HEK293 (cell line): ENCODE data around the gene FA2H.

Experiments used
- ATF2 ChIP-seq: fragments of 450-650 bp; formaldehyde crosslinking; IDR thresholded peaks from 2 replicates; pipeline ENCODE4 v1.5.1; 2016; ENCODE audit warnings: missing biosample characterization, missing genetic modification characterization, low read depth
- BCL11A ChIP-seq: fragments of 450-650 bp; formaldehyde crosslinking; IDR thresholded peaks from 2 replicates; pipeline ENCODE4 v1.5.1; 2016; ENCODE audit warnings: low read depth, missing biosample characterization, missing genetic modification characterization
- BCL11B ChIP-seq: fragments of 450-650 bp; formaldehyde crosslinking; IDR thresholded peaks from 2 replicates; pipeline ENCODE4 v1.5.1; 2016; ENCODE audit warnings: low read depth, missing biosample characterization, missing genetic modification characterization
- CTCF ChIP-seq: fragments of 450-650 bp; formaldehyde crosslinking; IDR thresholded peaks from 2 replicates; pipeline ENCODE4 v1.5.1; 2016; ENCODE audit warnings: missing biosample characterization, missing genetic modification characterization
- KLF17 ChIP-seq: fragments of 450-650 bp; formaldehyde crosslinking; IDR thresholded peaks from 2 replicates; pipeline ENCODE4 v1.5.1; 2016; ENCODE audit warnings: missing biosample characterization, missing genetic modification characterization
- PATZ1 ChIP-seq: fragments of 450-650 bp; formaldehyde crosslinking; IDR thresholded peaks from 2 replicates; pipeline ENCODE4 v1.5.1; 2016; ENCODE audit warnings: missing biosample characterization, missing genetic modification characterization
- PRDM6 ChIP-seq: fragments of 450-650 bp; formaldehyde crosslinking; IDR thresholded peaks from 2 replicates; pipeline ENCODE4 v1.5.1; 2017; ENCODE audit warnings: missing biosample characterization, missing genetic modification characterization
- RBAK ChIP-seq: fragments of 450-650 bp; formaldehyde crosslinking; IDR thresholded peaks from 2 replicates; pipeline ENCODE4 v1.5.1; 2016; ENCODE audit warnings: missing biosample characterization, missing genetic modification characterization
- SCRT2 ChIP-seq: fragments of 450-650 bp; formaldehyde crosslinking; IDR thresholded peaks from 2 replicates; pipeline ENCODE4 v1.5.1; 2016; ENCODE audit warnings: missing biosample characterization, missing genetic modification characterization
- TRIM28 ChIP-seq: IDR thresholded peaks from 2 replicates; pipeline ENCODE4 v1.6.1; 2011; ENCODE audit warnings: low read length, control low read depth, borderline replicate concordance
- ZFP41 ChIP-seq: fragments of 450-650 bp; formaldehyde crosslinking; IDR thresholded peaks from 2 replicates; pipeline ENCODE4 v1.5.1; 2016; ENCODE audit warnings: missing biosample characterization, missing genetic modification characterization, borderline replicate concordance
- ZNF121 ChIP-seq: fragments of 450-650 bp; formaldehyde crosslinking; IDR thresholded peaks from 2 replicates; pipeline ENCODE4 v1.5.1; 2016; ENCODE audit warnings: missing biosample characterization, missing genetic modification characterization
- ZNF670 ChIP-seq: fragments of 450-650 bp; formaldehyde crosslinking; IDR thresholded peaks from 2 replicates; pipeline ENCODE4 v1.5.1; 2016; ENCODE audit warnings: missing biosample characterization, missing genetic modification characterization, low read depth
- ZNF707 ChIP-seq: fragments of 450-650 bp; formaldehyde crosslinking; IDR thresholded peaks from 2 replicates; pipeline ENCODE4 v1.5.1; 2016; ENCODE audit warnings: missing biosample characterization, missing genetic modification characterization

- no peak for TF ChIP-seq CTCF (tag by site-specific recombination)
- no peak for TF ChIP-seq ATF2 (tag by site-specific recombination)
- TF ChIP-seq PATZ1: no peak
- no peak for TF ChIP-seq BCL11A (tag by site-specific recombination)
- no peak for TF ChIP-seq PRDM6 (tag by site-specific recombination)
- no peak for TF ChIP-seq ZNF670
- TF ChIP-seq ZFP41 (tag by site-specific recombination): no peak
- TF ChIP-seq SCRT2 (tag by site-specific recombination): no peak
- TF ChIP-seq TRIM28: no peak
- no peak for TF ChIP-seq RBAK (tag by site-specific recombination)
- no peak for TF ChIP-seq KLF17 (tag by site-specific recombination)
- no peak for TF ChIP-seq ZNF707
- TF ChIP-seq BCL11B (tag by site-specific recombination): no peak
- TF ChIP-seq ZNF121 (tag by site-specific recombination): no peak
Measured at GRCh38 chr16:74794668-74795067, 20.0 kb upstream of the FA2H start.
